ENCODE measurements around the gene PIGA. TPM values are rescaled to one million over a fixed set of nuclear protein-coding genes. Genes with fewer than 3 reads are reported as not detected.
"Not testable (repeated sequence)": the region's sequence is repeated elsewhere in the genome, so short reads cannot be mapped to it uniquely, and the experiment has no call there.

Gene PIGA
- total and polyA plus RNA-seq, 9 of the 15 experiments (the other 6 are each of a cell fraction or from before 2014, with no cell fraction given): 14.8 to 36.9 (median 23.5) TPM

GRCh38 chrX:15305899-15306298, 29.4 kb downstream of the PIGA start:
- WGBS (ENCODE audit: insufficient coverage, low coverage, missing lambda C conversion rate): 0% methylated on average over 3 of the region's 3 CpGs
- H3K4me3 ChIP-seq; FAIRE-seq; H3K27me3 ChIP-seq (ENCODE audit: control insufficient read depth in 2 of 2, insufficient read depth in 2 of 2, low read length in 2 of 2); H3K27ac ChIP-seq (ENCODE audit: extremely low read depth, low read depth, low read length); H4K20me1 ChIP-seq (replicated peaks; ENCODE audit: control insufficient read depth, insufficient read depth, low read length); H3K9me3 ChIP-seq (replicated peaks; ENCODE audit: control insufficient read depth, insufficient read depth, low read depth, low read length); H3K4me1 ChIP-seq (replicated peaks in 1 of 2; ENCODE audit: control insufficient read depth in 2 of 2, insufficient read depth in 2 of 2, low read length in 2 of 2); H3K36me3 ChIP-seq (ENCODE audit: control insufficient read depth, insufficient read depth, low read length); CTCF ChIA-PET (ENCODE audit: low intra/inter-chr PET ratio); H2AFZ ChIP-seq (ENCODE audit: low read depth, low read length); intact Hi-C loops (cut with micrococcal nuclease); H3K79me2 ChIP-seq (ENCODE audit: control insufficient read depth, insufficient read depth, low read length); ATAC-seq; H3K4me2 ChIP-seq (ENCODE audit: insufficient read depth, low read length); BruUV-seq (replicated peaks); DNase-seq (ENCODE audit: extremely low read depth in 1 of 4, low spot score in 3 of 4); in situ Hi-C loops (cut with MboI); POLR2A ChIA-PET; H3K9ac ChIP-seq (ENCODE audit: insufficient read depth in 1 of 2, low read depth in 2 of 2, low read length in 2 of 2); H3K9me1 ChIP-seq (ENCODE audit: control insufficient read depth, insufficient read depth, low read length): not testable (repeated sequence)
- TF ChIP-seq CEBPG (CRISPR knock-in tag; IDR thresholded peaks at IDR 0.05) (peak; percentile 24; the same call in 1 of the 2 replicates), CEBPG (tag; conservative IDR thresholded peaks at IDR 0.05 in 1 of 2, IDR thresholded peaks at IDR 0.05 in 1 of 2) (peak in 1 of 2 experiments; percentile 38; a peak in 1 of 4 replicates), CEBPB (tag; IDR thresholded peaks at IDR 0.05) (peak; percentile 45; the same call in 1 of the 2 replicates)

- ChIA-PET CTCF (ENCODE audit: low intra/inter-chr PET ratio) (no interaction called here), POLR2A (interaction anchor here (2.0 kb wide), 1 partner anchor 9 kb away, joined by 6 read pairs; no protein-coding TSS in a partner anchor)
- Histone ChIP-seq H3K79me2 (ENCODE audit: control insufficient read depth, insufficient read depth, low read length) (no peaks in the 10 kb centered on the region), H3K27me3 (ENCODE audit: control insufficient read depth in 2 of 2, insufficient read depth in 2 of 2, low read length in 2 of 2) (no peaks in the 10 kb centered on the region), H3K9me1 (ENCODE audit: control insufficient read depth, insufficient read depth, low read length) (no peaks in the 10 kb centered on the region), H3K9ac (ENCODE audit: insufficient read depth in 1 of 2, low read depth in 2 of 2, low read length in 2 of 2) (no peak overlapping the region), H3K4me3 (no peak overlapping the region), H4K20me1 (replicated peaks; ENCODE audit: control insufficient read depth, insufficient read depth, low read length) (no peaks in the 10 kb centered on the region), H3K36me3 (ENCODE audit: control insufficient read depth, insufficient read depth, low read length) (no peaks in the 10 kb centered on the region), H2AFZ (ENCODE audit: low read depth, low read length) (peak overlapping the region; percentile 63), H3K4me1 (replicated peaks in 1 of 2; ENCODE audit: control insufficient read depth in 2 of 2, insufficient read depth in 2 of 2, low read length in 2 of 2) (no peaks in the 10 kb centered on the region; a peak in 1 of 5 replicates), H3K4me2 (ENCODE audit: insufficient read depth, low read length) (no peak overlapping the region), H3K9me3 (replicated peaks; ENCODE audit: control insufficient read depth, insufficient read depth, low read depth, low read length) (no peaks in the 10 kb centered on the region), H3K27ac (ENCODE audit: extremely low read depth, low read depth, low read length) (no peak overlapping the region)
- FAIRE-seq (no peak), DNase-seq (ENCODE audit: extremely low read depth in 1 of 4, low spot score in 3 of 4) (no peak), ATAC-seq (no peak)
- no TSS peak for BruUV-seq (replicated peaks)
- intact Hi-C loops (cut with micrococcal nuclease): no loop called here
- 4% methylated on average over 4 of the region's 4 CpGs for WGBS (ENCODE audit: insufficient coverage, low coverage, missing lambda C conversion rate)
- in situ Hi-C loops (cut with MboI): no loop called here
- TF ChIP-seq E2F6 (IDR thresholded peaks at IDR 0.05; ENCODE audit: borderline replicate concordance in 1 of 2, extremely low read depth in 1 of 2, insufficient read depth in 1 of 2, insufficient read length in 1 of 2, low read depth in 1 of 2, low read length in 1 of 2, poor library complexity in 1 of 2, severe bottlenecking in 1 of 2) (peak in 1 of 2 experiments; percentile 37), CBX8 (IDR thresholded peaks at IDR 0.05; ENCODE audit: borderline replicate concordance, extremely low read depth, low read depth, low read length, poor library complexity, severe bottlenecking) (no peak)
Measured at GRCh38 chrX:15301924-15302323, 33.4 kb downstream of the PIGA start.
